Measurements from ENCODE around the gene LCE3D.

LCE3D gene

GRCh38 chr1:152533327-152533938, 46.9 kb downstream of the LCE3D start:
- H3K4me3 ChIP-seq (ENCODE audit: low read depth, low read length), result no peak overlapping the region
- no peaks in the 10 kb centered on the region for H3K9me3 ChIP-seq (ENCODE audit: control insufficient read depth, insufficient read depth, low read depth, low read length)
- no peak overlapping the region for H3K27ac ChIP-seq (ENCODE audit: extremely low read depth, low read depth, low read length)
- H3K36me3 ChIP-seq (ENCODE audit: control insufficient read depth in 2 of 2, insufficient read depth in 1 of 2, low read length in 2 of 2), result no peaks in the 10 kb centered on the region
- POLR2A ChIA-PET, result no interaction called here
- CTCF ChIA-PET, result interaction anchor here (0.5 to 2.6 kb wide), 26 partner anchors 11 to 313 kb away, joined by 3 to 18 read pairs (median 4); no protein-coding TSS in a partner anchor
- H3K4me1 ChIP-seq (ENCODE audit: control insufficient read depth, insufficient read depth, low read length), result no peaks in the 10 kb centered on the region
- TF ChIP-seq REST (tag by site-specific recombination; IDR thresholded peaks at IDR 0.05) (no peak), ZNF529 (tag by site-specific recombination; IDR thresholded peaks at IDR 0.05; ENCODE audit: insufficient replicate concordance) (no peak), ZNF654 (tag by site-specific recombination; IDR thresholded peaks at IDR 0.05; ENCODE audit: low read depth) (peak; percentile 52)
- TF ChIP-seq, protein P1, sequence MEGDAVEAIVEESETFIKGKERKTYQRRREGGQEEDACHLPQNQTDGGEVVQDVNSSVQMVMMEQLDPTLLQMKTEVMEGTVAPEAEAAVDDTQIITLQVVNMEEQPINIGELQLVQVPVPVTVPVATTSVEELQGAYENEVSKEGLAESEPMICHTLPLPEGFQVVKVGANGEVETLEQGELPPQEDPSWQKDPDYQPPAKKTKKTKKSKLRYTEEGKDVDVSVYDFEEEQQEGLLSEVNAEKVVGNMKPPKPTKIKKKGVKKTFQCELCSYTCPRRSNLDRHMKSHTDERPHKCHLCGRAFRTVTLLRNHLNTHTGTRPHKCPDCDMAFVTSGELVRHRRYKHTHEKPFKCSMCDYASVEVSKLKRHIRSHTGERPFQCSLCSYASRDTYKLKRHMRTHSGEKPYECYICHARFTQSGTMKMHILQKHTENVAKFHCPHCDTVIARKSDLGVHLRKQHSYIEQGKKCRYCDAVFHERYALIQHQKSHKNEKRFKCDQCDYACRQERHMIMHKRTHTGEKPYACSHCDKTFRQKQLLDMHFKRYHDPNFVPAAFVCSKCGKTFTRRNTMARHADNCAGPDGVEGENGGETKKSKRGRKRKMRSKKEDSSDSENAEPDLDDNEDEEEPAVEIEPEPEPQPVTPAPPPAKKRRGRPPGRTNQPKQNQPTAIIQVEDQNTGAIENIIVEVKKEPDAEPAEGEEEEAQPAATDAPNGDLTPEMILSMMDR (tag by site-specific recombination; IDR thresholded peaks at IDR 0.05), result peak; percentile 48; the same call in 1 of the 2 replicates

All from HEK293 (cell line).